NCI-H146 (cell line): ENCODE results near the gene NFX1.
A peak's percentile ranks its signal among the peaks of the same experiment; 100 is the strongest.
"Not testable (repeated sequence)": the region's sequence is repeated elsewhere in the genome, so short reads cannot be mapped to it uniquely, and the experiment has no call there.

Experiments used
- DNase-seq: peaks from one replicate; lab custom pipeline; 2025; lab: John Stamatoyannopoulos, UW

Gene NFX1

DNA sequence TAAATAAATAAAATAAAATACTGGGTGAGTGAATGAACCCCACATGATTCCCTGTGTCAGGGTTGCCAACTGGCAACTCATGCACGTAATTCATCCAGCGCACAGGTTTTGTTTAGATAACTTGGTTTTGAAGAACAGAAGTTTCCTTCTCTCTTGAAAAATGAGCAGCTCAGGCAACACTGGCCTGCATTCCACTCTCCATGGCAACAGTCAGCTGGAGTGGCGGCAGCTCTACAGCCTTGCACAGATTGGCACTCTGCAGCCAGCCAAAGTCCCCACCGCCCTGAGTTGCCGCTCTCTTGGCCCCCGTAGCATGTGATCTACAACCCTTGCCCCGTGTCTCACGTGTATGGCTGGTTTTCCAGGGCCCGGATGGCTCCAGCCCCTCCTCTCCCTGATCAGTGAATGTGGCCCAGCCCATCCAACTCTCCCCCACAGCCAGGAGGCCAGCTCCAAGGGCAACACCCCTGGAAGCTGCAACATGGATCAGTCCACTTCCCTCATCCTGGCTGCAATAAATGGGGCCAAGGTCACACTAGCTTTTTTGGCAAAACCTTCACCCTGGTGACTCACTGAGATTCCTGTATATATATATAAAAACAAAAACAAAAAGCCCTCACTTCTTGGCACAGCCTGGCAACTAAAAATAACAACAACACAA lies 100.9 kb downstream of the NFX1 start:
- peak; percentile 38 for DNase-seq

DNA sequence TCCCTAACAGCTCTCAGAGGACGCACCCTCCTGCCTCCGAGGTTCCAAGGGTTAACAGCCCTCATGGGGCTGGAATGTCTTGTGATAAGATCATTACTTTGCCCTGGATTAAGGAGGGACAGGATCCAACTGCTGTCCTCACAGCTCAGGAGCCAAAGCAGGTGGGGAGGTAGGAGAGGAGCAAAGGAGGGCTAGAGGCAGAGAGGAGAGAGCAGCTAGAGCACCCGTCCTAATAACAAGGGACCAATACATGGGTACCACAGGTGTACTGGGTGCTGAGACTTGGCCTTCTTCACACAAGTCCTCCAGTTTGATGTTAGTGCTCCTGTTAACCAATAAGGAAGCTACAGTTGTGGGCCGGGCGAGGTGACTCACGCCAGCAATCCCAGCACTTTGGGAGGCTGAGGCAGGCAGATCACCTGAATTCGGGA lies 102.3 kb downstream of the NFX1 start:
- not testable (repeated sequence) for DNase-seq

DNA sequence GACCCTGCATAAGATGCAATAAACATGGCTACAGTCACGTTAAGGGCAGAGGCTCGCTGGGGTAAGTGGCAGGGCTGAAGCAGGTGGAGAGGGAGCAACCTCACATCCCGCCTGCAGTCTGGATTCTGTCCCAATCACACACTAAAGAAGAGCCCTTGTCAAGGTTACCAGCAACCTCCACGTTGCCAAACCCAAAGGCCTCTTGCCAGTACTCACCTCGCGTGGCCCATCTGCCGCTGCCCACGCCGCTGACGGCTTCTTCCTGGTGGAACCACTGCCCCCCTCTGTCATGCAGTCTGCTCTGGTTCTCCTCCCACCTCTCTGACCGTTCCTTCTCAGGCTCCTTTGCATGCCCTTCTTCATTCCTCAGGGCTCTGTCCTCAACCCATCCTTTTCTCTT lies 103.3 kb downstream of the NFX1 start:
- DNase-seq = no peak

DNA sequence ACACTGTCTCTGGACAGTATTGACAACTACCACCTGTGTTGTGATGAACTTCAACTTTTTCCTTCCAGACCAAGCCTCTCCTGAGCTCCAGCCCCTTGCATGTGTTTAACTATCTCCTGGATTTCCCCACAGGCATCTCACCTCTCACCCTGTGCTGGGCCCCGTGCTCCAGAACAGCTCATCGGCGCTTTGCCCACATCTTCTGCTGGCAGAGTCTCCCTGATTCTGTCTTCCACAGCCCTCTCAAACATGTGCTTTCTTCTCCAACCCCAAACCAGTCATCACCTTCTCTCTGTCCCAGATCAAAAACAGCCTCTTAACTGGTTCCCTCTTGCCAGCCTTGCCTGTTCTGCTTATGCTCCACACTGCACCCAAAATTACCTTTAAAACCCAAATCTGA lies 103.7 kb downstream of the NFX1 start:
- DNase-seq = not testable (repeated sequence)

DNA sequence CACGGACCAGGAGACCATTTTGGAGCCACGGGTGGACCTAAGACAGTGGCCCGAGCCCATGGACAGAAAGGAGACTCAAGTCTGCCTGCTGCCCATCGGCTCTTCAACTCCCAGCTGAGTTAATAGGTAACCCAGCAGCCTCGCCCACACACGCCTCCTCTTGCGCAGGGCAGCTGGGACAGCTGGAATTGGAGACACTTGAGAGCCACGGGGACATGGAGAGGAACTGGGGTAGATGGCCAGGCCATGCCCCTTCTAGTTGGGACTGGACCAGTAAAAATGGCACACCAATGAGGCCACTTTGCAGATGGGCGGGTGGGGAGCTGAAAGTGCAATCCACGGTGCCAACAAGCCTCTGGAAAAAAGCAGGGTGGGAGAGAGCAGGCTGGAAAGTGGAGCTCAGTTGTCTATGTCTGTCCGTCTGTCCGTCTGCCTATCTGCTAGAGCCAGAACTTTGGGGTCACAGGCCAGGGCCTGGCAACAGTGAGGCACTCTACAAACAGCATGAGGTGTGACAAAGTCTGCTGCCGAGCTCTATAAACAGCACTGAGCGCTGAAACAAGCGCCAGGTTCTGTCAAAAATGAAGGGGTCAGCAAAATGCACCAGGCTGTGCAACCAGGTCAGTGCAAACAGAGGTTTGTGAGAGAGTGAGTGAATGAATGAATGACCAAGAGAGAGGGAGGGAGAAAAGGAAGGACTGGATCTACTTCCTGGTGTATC lies 105.0 kb downstream of the NFX1 start:
- DNase-seq = not testable (repeated sequence)

DNA sequence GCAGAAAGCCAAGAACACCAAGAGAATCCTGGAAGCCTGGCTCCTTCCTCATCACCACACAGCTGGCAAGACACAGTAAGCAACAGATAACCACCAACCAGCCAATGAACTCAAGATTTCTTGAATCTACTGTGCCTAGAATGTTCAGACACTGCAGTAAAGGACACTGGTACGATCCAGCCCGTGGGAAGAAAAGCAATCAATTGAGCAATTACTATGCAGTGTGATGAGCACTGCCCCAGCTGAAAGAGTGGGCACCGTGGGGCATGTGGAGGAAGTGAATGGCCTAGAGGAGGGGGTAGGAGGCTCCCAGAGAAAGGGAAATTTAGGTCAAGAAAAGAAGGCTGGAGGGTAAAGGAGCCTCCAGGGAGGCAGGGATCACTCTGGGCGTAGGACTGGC lies 107.5 kb downstream of the NFX1 start:
- DNase-seq = not testable (repeated sequence)

DNA sequence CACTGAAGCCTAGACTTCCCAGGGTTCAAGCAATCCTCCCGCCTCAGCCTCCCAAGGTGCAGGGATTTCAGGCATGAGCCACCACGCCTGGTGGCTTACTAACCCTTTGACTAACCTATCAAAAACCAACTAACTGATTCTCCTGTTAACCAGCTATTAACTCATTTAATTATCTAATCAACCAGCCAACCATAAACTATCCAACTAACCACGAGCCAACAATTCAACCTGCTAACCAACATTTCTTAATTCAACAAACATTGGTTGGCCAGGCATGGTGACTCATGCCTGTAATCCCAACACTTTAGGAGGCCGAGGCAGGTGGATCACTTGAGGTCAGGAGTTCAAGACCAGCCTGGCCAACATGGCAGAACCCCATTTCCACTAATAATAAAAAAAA lies 108.7 kb downstream of the NFX1 start:
- not testable (repeated sequence) for DNase-seq

DNA sequence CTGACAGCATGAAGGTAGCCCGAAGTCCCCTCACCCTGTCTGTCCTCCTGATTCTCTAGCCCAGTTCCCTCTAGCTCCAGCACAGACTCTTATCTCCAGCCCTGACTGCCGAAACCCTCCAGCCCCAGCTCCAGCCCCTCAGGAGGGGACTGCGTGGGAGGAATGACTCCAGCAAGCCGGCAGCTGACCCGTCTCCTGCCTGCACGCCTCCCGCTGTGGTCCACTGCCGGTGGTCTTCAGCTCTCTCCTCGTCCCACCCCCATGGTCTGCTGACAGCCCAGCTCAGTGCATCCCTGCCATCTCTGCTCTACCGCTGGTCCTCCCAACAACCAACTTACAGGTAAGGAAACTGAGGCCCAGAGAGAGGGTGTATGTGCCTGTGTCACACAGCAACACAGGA lies 111.5 kb downstream of the NFX1 start:
- not testable (repeated sequence) for DNase-seq

DNA sequence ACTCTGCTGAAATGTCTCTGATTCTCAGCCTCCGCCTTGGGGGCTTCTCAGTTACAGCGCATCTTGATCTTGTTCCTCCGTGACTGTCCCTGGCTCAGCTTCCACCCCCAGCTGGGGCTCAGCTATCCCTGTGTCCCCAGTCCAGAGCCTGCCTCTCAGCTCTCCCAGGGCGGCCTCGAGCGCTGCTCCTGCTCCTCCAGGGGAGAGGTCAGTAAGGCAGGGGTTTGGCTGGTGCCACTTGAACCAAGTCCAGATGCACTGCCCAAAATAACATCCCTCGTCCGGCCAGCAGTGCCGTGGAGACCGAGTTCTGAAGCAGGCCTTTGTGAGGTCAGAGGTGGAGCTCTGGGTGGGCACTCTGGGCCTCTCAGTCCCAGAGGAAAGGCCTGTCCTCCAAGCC lies 112.1 kb downstream of the NFX1 start, which contains the start of gene AQP7:
TSS of gene AQP7 (minus strand) at position 198 of the 400 bp plus-strand sequence. CDS start 1,306 bp downstream, outside the sequence.
- not testable (repeated sequence) for DNase-seq

DNA sequence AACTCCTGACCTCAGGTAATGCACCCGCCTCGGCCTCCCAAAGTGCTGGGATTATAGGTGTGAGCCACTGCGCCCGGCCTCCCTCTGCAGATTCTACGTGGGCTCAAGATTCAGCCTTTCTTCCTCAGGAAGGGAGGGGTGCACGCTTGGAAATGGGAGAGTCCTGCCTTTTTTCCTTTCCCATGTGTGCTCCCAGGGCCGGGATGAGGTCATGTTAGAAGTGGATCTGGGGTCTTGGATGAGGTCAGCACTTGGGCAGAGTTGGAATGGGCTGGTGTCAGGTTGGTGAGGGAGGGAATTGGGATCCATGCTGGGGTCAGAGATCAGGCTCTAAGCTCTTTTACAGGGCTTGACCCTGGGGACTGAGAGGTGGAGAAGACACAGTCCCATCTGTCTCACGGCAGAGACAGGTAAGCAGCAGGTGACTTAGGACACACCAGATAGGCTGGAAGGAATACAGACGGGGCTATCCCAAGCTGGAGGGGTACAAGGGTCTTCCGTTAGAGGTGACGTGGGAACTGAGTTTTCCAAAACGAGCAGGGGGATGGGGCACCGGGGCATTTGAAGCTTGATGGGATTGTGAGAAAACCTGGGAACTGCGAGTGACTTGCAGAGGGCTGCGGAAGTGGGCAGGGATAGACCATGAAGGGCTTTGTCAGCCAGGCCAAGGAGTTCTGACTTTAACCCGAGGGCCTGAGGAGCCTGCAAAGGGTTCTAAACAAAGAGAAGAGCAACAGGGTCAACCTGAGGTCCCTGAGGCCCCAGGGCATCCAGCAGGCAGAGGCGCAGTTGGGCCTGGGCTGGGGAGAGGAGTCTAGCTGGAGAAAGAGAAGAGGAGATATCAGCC lies 113.8 kb downstream of the NFX1 start:
- DNase-seq = no peak

DNA sequence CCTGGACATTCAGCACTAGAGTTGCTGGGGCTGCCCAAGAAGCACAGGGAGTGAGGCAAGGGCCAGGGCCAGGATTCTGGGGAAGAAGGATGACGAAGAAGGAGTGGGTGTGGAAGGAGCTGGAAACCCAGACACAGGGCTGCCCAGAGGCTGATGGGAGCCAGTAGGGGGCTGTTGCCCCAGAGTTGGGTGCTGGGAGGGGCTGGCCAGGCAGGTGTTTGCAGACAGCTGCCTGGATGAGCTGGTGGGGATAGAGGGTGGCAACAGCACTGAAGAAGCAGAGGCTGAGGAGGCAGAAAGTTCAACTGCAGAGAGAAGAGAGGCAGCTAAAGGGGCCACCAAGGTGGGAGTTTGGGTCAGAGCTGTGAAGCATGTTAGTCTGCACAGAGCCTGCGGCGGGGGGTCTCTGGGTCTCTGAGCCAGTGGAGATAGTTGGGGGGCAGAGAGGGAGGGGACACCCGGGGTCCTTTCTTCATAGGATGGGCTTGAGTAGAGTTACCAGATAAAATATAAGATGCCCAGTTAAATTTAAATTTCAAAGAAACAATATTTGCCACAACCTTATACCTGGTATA lies 114.6 kb downstream of the NFX1 start:
- peak; percentile 43 for DNase-seq

DNA sequence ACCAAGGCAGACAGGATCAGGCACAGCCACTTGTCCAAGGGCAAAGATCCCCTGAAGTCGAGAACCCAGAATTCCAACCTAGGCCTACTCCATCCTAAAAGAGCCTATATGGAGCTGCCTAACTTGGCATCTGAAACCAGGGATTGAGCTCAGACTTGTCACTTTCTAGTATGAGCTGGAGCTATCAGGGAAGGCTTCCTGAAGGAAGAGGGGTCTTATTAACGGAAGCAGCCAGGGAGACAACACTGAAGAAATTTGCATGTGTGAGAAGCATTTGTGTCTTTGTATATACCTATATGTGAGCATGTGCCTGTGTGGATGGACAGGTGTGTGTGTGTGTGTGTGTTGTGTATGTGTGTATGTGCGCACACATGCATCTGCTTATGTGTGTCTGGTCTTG lies 116.7 kb downstream of the NFX1 start:
- DNase-seq = no peak

DNA sequence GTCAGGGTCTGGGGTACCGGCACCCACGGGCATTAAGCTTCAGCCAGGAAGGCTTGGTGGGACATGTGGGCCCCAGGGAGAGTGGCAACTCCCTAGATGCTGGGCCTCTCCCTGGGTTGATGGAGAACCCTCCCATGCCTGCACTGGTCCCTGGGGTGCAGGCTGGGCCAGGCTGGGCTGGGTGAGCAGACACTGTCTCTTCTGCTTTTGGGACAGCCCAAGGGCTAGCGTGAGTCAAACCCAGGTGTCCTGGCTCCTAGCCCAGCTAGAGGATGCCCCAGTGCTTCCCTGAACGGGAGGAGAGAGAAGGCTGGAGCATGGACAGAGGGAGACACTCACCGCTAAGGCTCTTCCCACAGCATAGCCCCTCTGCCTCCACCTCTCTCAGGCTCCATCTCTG lies 117.8 kb downstream of the NFX1 start:
- DNase-seq = no peak

DNA sequence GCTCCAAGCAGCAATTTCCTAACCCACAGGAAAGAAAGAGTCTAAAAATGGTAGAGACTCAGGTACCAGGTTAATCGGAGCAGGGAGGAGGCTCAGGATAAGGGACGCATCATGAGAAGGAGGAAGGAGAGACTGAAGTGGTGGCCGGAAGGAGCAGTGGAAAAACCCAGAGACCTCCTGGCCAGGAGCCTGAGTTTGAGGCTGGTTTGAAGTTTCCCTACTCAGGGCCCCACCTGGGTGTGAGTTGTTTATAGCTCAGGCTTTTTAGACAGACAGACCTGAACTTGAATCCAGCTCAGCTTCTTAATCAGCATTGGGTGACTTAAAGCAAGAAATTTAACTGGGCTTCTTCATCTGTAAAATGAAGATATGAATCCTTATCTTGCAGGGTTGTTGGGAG lies 124.0 kb downstream of the NFX1 start:
- DNase-seq = no peak

DNA sequence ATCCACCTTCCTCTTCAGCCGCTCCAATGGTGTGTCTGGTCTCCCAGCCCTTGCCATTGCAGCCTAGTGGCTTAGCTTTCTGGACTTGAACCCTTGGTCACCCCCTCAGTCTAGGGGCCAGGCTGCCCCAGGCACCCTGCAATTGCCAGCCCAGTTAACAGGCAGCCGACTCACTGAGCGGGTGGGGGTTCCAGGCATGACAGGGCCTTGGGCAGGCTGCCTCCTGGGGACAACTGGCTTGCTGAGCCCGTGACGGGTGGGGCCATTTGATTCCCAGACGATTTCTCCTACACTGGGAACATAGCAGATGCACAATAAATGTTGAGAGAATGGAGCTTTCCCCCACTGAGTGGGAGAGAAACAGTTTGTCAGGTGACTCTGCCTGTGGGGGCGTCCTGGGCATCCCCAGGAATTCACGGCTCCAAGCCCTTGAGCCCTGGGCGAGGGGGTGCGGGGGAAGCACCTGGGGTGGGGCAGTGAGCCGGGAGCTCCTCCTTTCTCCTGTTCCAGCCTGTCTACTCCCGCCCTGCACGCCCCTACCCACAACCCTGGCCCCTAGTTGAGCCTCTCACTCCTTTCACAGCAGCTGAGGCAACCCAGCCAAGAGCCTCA lies 124.7 kb downstream of the NFX1 start:
- peak; percentile 28 for DNase-seq

DNA sequence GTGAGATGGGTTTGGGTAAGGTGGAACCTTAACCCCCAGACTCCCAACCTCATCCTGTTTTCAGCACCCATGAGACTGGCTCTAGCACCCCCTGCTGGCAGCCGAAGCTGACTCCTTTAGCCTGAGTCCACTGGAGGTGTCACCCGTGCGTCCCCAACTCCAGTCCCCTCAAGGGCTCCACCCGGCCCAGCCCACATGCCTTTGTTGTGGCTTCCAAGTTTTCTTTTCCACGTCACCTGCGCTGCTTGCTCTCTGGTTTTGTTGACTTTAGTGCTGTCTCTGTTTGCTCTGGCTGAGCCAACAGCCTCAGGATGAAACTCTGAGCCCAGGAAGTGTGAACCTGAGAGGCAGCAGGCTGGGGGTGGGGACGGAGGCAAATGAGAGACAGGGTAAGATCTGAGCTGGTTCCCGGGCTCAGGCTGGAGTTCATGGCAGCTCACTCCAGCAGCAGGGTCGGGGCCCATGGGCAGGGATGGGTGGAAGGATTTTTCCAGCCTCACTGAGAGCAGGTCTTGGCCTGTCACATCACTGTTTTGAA lies 125.3 kb downstream of the NFX1 start:
- DNase-seq = peak; percentile 93

DNA sequence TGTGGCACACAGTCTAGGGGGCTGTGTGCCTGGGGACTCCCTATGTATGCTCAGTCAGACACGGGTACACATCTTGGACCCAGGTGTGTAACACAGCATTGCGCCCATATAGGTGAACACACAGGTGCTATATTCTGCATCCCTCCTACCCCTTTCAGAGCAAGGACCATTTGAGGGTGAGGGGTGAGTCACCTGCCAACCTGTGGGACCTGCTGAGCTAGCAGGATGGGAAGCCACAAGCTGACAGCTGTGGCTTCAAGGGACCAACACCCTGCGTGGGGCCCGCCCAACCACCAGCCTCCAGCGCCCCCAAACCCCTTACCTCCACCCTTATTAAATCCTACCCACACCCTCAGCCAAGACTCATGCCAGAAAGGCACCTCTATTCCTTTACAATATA lies 126.7 kb downstream of the NFX1 start:
- DNase-seq = no peak

DNA sequence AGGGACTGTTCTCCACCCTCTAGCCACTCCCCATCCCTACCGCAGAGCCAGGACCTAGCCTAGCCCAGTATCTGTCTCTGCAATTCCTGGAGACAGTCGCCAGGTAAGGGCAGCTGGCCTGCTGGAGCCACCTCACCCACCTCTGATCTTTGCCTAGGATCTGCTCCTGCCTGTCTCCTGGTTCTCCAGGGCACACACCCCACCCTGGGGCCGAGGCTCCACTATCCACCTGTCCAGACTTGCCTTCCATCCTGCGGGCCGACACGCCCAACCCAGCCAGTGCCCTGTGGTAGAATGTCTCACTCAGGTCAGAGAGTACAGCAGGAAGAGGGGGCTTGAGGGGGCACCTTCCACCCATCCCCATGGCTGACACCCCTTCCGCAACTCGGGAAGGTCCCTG lies 127.8 kb downstream of the NFX1 start:
- no peak for DNase-seq

DNA sequence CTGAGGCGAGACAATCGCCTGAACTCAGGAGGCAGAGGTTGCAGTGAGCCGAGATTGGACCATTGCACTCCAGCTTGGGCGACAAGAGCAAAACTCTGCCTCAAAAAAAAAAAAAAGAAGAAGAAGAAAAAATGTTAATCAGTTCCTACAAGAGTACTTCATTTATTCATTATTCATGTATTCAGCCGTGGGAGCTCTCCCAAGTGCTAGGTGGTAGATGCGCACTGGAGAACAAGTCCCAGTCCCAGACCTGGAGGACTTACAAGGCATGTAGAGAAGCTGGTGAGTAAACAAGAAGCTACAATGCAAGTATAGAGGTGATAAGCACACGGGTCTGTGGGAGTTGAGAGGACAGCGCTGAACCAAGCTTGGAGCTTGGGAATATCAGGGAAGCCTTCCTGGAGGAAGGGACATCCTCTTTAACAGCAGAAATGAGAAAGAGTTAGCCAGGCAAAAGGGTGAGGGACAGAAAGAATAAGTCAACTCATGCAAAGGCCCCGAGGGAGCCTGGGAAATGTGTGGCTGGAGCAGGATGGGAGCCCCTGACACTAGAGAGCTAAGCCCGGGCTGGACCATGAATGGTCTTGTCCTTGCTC lies 129.5 kb downstream of the NFX1 start:
- no peak for DNase-seq
